Liver (tissue), 9 donors: Measurements from ENCODE around the gene C15orf39. TPM values are rescaled to one million over a fixed set of nuclear protein-coding genes. Genes with fewer than 3 reads are reported as not detected.
A peak's percentile ranks its signal among the peaks of the same experiment; 100 is the strongest.

Experiments used
- DNase-seq: peaks from one replicate; pipeline ENCODE4 v3.0.0-alpha.2; 2017; ENCODE audit warnings: low spot score
- H3K27ac ChIP-seq, 2 donors: one replicate each; pipeline ENCODE4 v1.7.0; 2013; ENCODE audit warnings: inconsistent platforms in 2 of 2, low read length in 2 of 2, control low read depth in 1 of 2, low read depth in 1 of 2, mild to moderate bottlenecking in 1 of 2
- H3K27me3 ChIP-seq, 4 donors: one replicate each; pipeline versions ENCODE4 v1.6.1 to v1.7.0; 2013; ENCODE audit warnings: low read length in 3 of 4, inconsistent platforms in 1 of 4, mild to moderate bottlenecking in 1 of 4, moderate library complexity in 1 of 4; ENCODE audit not compliant: control insufficient read depth in 4 of 4, insufficient read depth in 4 of 4
- H3K36me3 ChIP-seq, 4 donors: one replicate each; pipeline versions ENCODE4 v1.6.1 to v1.7.0; 2013; ENCODE audit warnings: low read length in 3 of 4, mild to moderate bottlenecking in 3 of 4, low read depth in 1 of 4, moderate library complexity in 1 of 4; ENCODE audit not compliant: control insufficient read depth in 4 of 4, insufficient read depth in 3 of 4
- H3K4me1 ChIP-seq, 4 donors: one replicate each; pipeline versions ENCODE4 v1.6.1 to v1.7.0; 2013; ENCODE audit warnings: low read length in 3 of 4, mild to moderate bottlenecking in 3 of 4, moderate library complexity in 1 of 4; ENCODE audit not compliant: control insufficient read depth in 4 of 4, insufficient read depth in 4 of 4
- H3K4me3 ChIP-seq, 3 donors: one replicate each; pipeline versions ENCODE4 v1.6.1 to v1.7.0; 2013; ENCODE audit warnings: low read length in 3 of 3, control low read depth in 1 of 3, low read depth in 1 of 3, mild to moderate bottlenecking in 1 of 3
- H3K9ac ChIP-seq, 2 donors: one replicate each; pipeline ENCODE4 v1.7.0; 2013; ENCODE audit warnings: low read length in 2 of 2, mild to moderate bottlenecking in 2 of 2, moderate library complexity in 2 of 2, control low read depth in 1 of 2, low read depth in 1 of 2
- H3K9me3 ChIP-seq, 4 donors: one replicate each; pipeline versions ENCODE4 v1.6.1 to v1.7.0; 2013; ENCODE audit warnings: low read length in 3 of 4; ENCODE audit not compliant: control insufficient read depth in 4 of 4
- EGR1 ChIP-seq, 2 donors: IDR thresholded peaks; 2 replicates each; pipeline ENCODE4 v1.6.1; 2016 to 2018; ENCODE audit warnings: antibody characterized with exemption in 2 of 2, low read depth in 2 of 2
- FOXA1 ChIP-seq: IDR thresholded peaks from 2 replicates; pipeline ENCODE4 v1.6.1; 2016; ENCODE audit warnings: antibody characterized with exemption
- FOXA2 ChIP-seq: IDR thresholded peaks from 2 replicates; pipeline ENCODE4 v1.6.1; 2016; ENCODE audit warnings: antibody characterized with exemption
- GABPA ChIP-seq, 2 donors: IDR thresholded peaks in 1 of 2; conservative IDR thresholded peaks in 1 of 2; 2 replicates each; pipeline ENCODE4 v1.6.1; 2016; ENCODE audit warnings: antibody characterized with exemption in 2 of 2, mild to moderate bottlenecking in 1 of 2, moderate library complexity in 1 of 2
- HNF4A ChIP-seq, 2 donors: conservative IDR thresholded peaks; 2 replicates each; pipeline ENCODE4 v1.6.1; 2016; ENCODE audit warnings: antibody characterized with exemption in 2 of 2, mild to moderate bottlenecking in 2 of 2
- HNF4G ChIP-seq: IDR thresholded peaks from 2 replicates; pipeline ENCODE4 v1.6.1; 2016; ENCODE audit warnings: antibody characterized with exemption
- RAD21 ChIP-seq, 2 donors: IDR thresholded peaks; 2 replicates each; pipeline ENCODE4 v1.6.1; 2016; ENCODE audit warnings: antibody characterized with exemption in 2 of 2, mild to moderate bottlenecking in 2 of 2
- RXRA ChIP-seq, 2 donors: IDR thresholded peaks; 2 replicates each; pipeline ENCODE4 v1.6.1; 2017 to 2018; ENCODE audit warnings: antibody characterized with exemption in 2 of 2, mild to moderate bottlenecking in 1 of 2
- SP1 ChIP-seq: IDR thresholded peaks from 2 replicates; pipeline ENCODE4 v1.6.1; 2018; ENCODE audit warnings: antibody characterized with exemption, mild to moderate bottlenecking
- TAF1 ChIP-seq: conservative IDR thresholded peaks from 2 replicates; pipeline ENCODE4 v1.6.1; 2016; ENCODE audit warnings: antibody characterized with exemption, mild to moderate bottlenecking
- YY1 ChIP-seq: IDR thresholded peaks from 2 replicates; pipeline ENCODE4 v1.6.1; 2016; ENCODE audit warnings: antibody characterized with exemption, mild to moderate bottlenecking
- WGBS: extraction: QIAGEN DNeasy Blood & Tissue Kit; methylation state at CpG from one replicate; pipeline ENCODE4 v1.1.7; 2013; 5-methylcytosine and 5-hydroxymethylcytosine counted together
- polyA plus RNA-seq, 2 donors: library from polyadenylated mRNA; stranded (reverse) in 1 of 2; unstranded in 1 of 2; fragments of 200-250 nt in 1 of 2; fragments of >200 nt in 1 of 2; fragmentation: Nextera tagmentation in 1 of 2; extraction: Ambion mirVana in 1 of 2; gene quantifications; one replicate each; pipeline versions ENCODE4 v1.2.1 to v1.2.3, GENCODE V29; 2013 to 2015
- total RNA-seq, 2 donors: library from RNA; depleted of rRNA; stranded (reverse); fragments of >200 nt; gene quantifications; one replicate each; pipeline ENCODE4 v1.2.3, GENCODE V29; 2014
- TF ChIP-seq, protein P1 (sequence below): IDR thresholded peaks from 2 replicates; pipeline ENCODE4 v1.6.1; 2016; ENCODE audit warnings: antibody characterized with exemption
- TF ChIP-seq, protein P2 (sequence below): IDR thresholded peaks from 2 replicates; pipeline ENCODE4 v1.6.1; 2016; ENCODE audit warnings: antibody characterized with exemption, mild to moderate bottlenecking
- TF ChIP-seq, protein P3 (sequence below): IDR thresholded peaks from 2 replicates; pipeline ENCODE4 v1.6.1; 2016; ENCODE audit warnings: antibody characterized with exemption
- TF ChIP-seq, protein P4 (sequence below): fragments of 150-350 bp; IDR thresholded peaks from 2 replicates; pipeline ENCODE4 v1.5.1; 2017; ENCODE audit warnings: improper control_type of control experiment, low read depth, low read length; ENCODE audit not compliant: missing input control
- donor health status: healthy.
- donor health status: healthy.
- donor health status: healthy.
- donor health status: healthy.
- donor health status: healthy.

C15orf39 gene
- total and polyA plus RNA-seq, 4 donors, result 1.2 to 4.0 (median 3.0) TPM

DNA sequence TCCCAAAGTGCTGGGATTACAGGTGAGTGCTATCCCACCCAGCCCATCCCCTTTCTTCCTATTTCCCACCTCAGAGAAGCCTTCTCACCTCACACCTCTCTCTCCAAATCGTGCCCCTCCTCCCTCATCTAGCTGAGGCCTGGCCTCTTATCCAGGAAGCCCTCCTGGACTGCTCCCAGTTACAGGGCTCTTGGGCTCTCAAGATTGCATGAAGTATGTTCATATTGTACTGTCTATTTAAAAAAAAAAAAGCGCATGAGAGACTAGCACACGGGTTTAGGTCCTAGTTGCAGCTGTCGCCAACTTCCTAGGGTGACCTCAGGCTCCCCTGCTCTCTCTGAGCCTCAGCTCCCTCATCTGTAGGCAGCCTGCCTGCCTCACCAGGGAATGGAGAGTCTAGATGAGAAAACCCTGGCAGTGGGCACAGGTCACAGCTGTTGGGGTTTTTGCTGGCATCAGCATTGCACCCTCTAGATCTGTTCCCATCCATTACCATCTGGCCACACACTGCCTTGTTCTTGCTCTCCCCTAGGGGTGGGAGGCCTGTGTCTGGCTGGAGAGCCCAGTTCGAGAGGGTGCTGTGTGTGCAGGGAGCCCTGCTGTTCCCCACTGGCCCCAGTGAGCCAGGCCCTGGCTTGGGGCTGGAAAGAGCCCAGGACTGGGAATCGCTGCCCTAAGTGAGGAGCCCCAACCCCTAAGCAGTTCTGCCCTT, 24.2 kb upstream of the C15orf39 start:
- H3K4me1 ChIP-seq, result peaks cover 0 to 4% (median 0%) of the 10 kb centered on the region in 4 donors

DNA sequence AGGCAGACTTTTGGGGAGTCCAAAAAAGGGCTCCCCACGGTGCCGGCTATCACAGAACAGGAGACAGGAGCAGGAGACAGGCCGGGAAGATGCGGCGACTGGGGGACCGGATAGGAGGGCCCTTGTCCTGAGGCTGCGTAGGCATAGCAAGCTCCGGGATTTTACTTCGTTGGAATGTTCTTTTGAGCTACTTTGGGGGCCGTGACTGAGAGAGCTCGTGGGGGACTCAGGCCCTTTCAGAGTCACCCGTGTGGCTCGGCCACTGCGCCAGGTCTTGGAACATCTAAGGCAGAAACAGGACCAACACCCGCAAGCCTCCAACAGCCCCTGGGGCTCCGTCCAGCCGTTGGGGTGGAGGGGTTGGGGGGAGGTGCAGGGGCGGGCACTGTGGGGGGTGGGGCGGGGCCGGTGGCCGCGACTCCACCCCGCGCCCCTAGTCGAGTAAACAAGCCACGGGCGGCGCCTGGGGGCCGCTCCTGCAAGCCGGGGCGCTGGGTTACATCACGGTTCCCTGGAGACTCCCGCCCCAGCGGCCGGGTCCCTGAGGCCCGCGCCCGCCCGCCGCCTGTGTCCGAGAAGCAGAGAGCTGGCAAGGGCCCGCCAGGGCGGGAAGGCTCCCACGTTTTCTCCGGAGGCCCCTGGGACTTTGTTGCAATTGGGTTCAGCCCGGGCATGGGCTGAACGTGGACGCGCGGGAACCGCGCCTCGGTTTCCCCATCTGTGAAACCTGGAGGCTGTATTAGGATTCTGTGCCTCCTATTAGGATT, 23.3 kb upstream of the C15orf39 start:
- WGBS, result 19% methylated on average over 53 of the region's 53 CpGs
- peak overlapping the region in 1 of 3 donors; percentile 21 for H3K4me3 ChIP-seq
- DNase-seq, result peak; percentile 76
- H3K27ac ChIP-seq, result peak overlapping the region in 1 of 2 donors; percentile 14
- no peak for TF ChIP-seq TAF1
- TF ChIP-seq SP1, result no peak
- TF ChIP-seq, protein P1, sequence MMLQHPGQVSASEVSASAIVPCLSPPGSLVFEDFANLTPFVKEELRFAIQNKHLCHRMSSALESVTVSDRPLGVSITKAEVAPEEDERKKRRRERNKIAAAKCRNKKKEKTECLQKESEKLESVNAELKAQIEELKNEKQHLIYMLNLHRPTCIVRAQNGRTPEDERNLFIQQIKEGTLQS, result no peak
- TF ChIP-seq HNF4A (conservative IDR thresholded peaks at IDR 0.05), result no peak
- no peak for TF ChIP-seq RAD21 (IDR thresholded peaks at IDR 0.05)
- TF ChIP-seq EGR1 (IDR thresholded peaks at IDR 0.05; ENCODE audit: low read depth in 2 of 2), result no peak
- TF ChIP-seq RXRA (IDR thresholded peaks at IDR 0.05), result no peak
- no peak for TF ChIP-seq FOXA2
- no peak for TF ChIP-seq GABPA (IDR thresholded peaks at IDR 0.05 in 1 of 2, conservative IDR thresholded peaks at IDR 0.05 in 1 of 2)
- TF ChIP-seq, protein P2, sequence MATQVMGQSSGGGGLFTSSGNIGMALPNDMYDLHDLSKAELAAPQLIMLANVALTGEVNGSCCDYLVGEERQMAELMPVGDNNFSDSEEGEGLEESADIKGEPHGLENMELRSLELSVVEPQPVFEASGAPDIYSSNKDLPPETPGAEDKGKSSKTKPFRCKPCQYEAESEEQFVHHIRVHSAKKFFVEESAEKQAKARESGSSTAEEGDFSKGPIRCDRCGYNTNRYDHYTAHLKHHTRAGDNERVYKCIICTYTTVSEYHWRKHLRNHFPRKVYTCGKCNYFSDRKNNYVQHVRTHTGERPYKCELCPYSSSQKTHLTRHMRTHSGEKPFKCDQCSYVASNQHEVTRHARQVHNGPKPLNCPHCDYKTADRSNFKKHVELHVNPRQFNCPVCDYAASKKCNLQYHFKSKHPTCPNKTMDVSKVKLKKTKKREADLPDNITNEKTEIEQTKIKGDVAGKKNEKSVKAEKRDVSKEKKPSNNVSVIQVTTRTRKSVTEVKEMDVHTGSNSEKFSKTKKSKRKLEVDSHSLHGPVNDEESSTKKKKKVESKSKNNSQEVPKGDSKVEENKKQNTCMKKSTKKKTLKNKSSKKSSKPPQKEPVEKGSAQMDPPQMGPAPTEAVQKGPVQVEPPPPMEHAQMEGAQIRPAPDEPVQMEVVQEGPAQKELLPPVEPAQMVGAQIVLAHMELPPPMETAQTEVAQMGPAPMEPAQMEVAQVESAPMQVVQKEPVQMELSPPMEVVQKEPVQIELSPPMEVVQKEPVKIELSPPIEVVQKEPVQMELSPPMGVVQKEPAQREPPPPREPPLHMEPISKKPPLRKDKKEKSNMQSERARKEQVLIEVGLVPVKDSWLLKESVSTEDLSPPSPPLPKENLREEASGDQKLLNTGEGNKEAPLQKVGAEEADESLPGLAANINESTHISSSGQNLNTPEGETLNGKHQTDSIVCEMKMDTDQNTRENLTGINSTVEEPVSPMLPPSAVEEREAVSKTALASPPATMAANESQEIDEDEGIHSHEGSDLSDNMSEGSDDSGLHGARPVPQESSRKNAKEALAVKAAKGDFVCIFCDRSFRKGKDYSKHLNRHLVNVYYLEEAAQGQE, result no peak
- TF ChIP-seq, protein P3, sequence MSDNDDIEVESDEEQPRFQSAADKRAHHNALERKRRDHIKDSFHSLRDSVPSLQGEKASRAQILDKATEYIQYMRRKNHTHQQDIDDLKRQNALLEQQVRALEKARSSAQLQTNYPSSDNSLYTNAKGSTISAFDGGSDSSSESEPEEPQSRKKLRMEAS, result no peak
- TF ChIP-seq, protein P4, sequence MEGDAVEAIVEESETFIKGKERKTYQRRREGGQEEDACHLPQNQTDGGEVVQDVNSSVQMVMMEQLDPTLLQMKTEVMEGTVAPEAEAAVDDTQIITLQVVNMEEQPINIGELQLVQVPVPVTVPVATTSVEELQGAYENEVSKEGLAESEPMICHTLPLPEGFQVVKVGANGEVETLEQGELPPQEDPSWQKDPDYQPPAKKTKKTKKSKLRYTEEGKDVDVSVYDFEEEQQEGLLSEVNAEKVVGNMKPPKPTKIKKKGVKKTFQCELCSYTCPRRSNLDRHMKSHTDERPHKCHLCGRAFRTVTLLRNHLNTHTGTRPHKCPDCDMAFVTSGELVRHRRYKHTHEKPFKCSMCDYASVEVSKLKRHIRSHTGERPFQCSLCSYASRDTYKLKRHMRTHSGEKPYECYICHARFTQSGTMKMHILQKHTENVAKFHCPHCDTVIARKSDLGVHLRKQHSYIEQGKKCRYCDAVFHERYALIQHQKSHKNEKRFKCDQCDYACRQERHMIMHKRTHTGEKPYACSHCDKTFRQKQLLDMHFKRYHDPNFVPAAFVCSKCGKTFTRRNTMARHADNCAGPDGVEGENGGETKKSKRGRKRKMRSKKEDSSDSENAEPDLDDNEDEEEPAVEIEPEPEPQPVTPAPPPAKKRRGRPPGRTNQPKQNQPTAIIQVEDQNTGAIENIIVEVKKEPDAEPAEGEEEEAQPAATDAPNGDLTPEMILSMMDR, result no peak
- no peaks in the 10 kb centered on the region for H3K9me3 ChIP-seq
- H3K27me3 ChIP-seq, result peaks cover 0 to 2% (median 0%) of the 10 kb centered on the region in 4 donors
- peaks cover 0 to 4% (median 0%) of the 10 kb centered on the region in 4 donors for H3K4me1 ChIP-seq
- H3K36me3 ChIP-seq, result no peaks in the 10 kb centered on the region
- H3K9ac ChIP-seq, result no peak overlapping the region

More for the DNA sequence above, 24.2 kb upstream of the C15orf39 start:
- 72% methylated on average over 6 of the region's 6 CpGs for WGBS
- H3K36me3 ChIP-seq, result no peaks in the 10 kb centered on the region
- H3K4me3 ChIP-seq, result no peak overlapping the region
- H3K9ac ChIP-seq, result no peak overlapping the region
- H3K9me3 ChIP-seq, result no peaks in the 10 kb centered on the region
- TF ChIP-seq SP1 (no peak), FOXA1 (no peak), HNF4G (no peak), YY1 (no peak)
- TF ChIP-seq, protein P2, result no peak
- DNase-seq, result no peak
- no peak overlapping the region for H3K27ac ChIP-seq
- peaks cover 0 to 2% (median 0%) of the 10 kb centered on the region in 4 donors for H3K27me3 ChIP-seq
